Measurements from ENCODE around the gene RAD9A. TPM values are rescaled to one million over a fixed set of nuclear protein-coding genes. Genes with fewer than 3 reads are reported as not detected.

The RAD9A gene
- total and polyA plus RNA-seq, 9 of the 15 experiments (the other 6 are each of a cell fraction or from before 2014, with no cell fraction given), result 1.4 to 41.2 (median 16.1) TPM

DNA sequence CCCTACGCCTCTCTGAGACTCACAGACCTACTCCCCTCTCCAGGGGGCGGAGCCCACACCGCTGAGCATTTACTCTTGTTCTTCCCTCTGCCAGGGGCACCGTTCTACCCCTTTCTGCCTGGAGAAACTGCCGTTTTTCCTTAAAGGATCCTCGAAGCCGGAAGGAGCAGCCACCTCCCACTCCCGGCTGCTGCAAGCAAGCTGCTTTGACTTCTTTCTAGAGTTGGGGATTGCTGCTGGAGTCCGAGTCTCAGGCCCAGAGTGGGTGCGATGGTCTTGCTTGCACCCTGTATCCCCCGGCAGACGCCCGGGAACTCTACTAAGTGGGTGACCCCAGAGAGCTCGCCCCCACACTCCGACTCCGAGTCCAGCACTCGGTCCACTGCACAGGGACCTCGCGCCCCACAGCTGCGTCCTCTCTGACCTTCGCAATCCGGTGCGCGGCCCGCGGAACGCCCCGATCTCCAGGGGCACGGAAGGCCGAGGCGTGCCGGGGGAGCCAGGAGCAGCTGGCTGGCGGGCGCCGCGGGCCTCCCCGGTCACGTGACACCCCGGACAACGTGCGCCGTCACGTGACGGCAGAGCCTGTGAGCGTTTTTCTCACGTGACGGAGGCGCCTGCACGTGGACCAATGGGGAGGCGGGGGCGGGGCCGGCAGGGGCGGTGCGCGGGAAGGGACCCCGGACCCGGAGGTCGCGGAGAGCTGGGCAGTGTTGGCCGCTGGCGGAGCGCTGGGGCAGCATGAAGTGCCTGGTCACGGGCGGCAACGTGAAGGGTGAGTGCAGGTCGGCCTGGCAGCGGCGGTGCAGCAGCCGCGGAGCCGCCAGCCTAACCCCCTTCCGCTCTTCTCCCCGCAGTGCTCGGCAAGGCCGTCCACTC lies at the start of gene RAD9A (continued):
- TF ChIP-seq, protein P1, sequence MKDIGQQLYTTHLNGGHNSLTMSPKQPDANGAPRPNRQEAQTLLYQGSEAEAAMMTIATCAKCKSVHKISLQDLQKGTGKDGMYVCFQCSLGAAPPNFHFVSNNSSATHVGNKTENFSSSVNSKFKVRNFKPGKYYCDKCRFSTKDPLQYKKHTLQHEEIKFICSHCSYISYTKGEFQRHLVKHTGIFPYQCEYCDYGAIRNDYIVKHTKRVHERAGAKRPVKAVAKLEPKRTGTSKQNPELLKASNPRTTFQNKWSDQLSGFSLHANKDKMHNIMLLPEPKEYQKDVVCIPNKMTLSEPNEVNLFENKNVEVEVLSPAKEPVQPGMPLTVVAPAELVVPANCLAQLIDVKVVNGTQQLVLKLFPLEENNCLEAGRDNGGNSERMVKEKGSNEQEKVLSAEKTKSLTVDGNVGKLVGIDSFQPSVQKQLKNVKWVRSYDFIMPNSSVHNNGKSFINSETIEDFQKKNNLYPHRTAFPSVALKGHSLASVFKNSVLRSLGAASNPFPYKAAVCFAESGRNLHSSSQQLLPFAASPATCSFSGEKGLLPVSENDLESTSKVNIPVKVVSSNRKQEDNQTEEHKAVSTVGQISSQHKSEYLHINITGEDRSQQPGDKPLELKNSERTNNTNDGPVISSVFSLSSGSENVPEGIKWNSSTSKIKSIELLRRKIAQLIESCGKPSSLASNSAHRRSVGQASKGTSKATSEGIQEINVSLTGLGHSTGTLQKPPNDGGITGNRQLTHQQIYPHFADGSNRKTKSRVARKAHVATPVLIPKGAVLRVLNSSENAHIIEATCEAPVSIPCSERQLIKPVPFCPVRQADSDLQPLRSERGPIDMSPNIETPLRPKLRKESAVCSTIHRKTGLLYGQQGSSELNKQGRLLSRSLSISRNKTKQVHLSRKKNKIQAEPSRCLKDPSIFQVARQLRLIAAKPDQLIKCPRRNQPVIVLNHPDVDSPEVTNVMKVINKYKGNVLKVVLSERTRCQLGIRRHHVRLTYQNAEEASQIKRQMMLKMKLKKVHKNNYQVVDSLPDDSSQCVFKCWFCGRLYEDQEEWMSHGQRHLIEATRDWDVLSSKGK (CRISPR knock-in tag; IDR thresholded peaks at IDR 0.05), result no peak
- TF ChIP-seq ZNF717 (CRISPR knock-in tag; IDR thresholded peaks at IDR 0.05) (no peak), TARDBP (IDR thresholded peaks at IDR 0.05) (peak; percentile 50; the same call in 1 of the 2 replicates), ETS2 (tag; IDR thresholded peaks at IDR 0.05; ENCODE audit: borderline replicate concordance, poor library complexity, severe bottlenecking) (no peak), TBP (optimal IDR thresholded peaks at IDR 0.05; ENCODE audit: low read depth, low read length) (peak; percentile 34), BCL6 (CRISPR knock-in tag; IDR thresholded peaks at IDR 0.05) (no peak), ZNF431 (CRISPR knock-in tag; IDR thresholded peaks at IDR 0.05) (peak; percentile 80), JUND (IDR thresholded peaks at IDR 0.05; ENCODE audit: borderline replicate concordance, low read depth, low read length) (no peak; the same call in 1 of the 2 replicates), JUND (tag; IDR thresholded peaks at IDR 0.05; ENCODE audit: borderline replicate concordance, low read depth, low read length) (no peak; the same call in 2 of the 3 replicates), SIN3A (IDR thresholded peaks at IDR 0.05; ENCODE audit: borderline replicate concordance in 2 of 2, control insufficient read depth in 1 of 2, low read depth in 2 of 2, low read length in 2 of 2) (peak; percentile 94 to 98; a peak in 3 of 4 replicates), ZNF12 (CRISPR knock-in tag; IDR thresholded peaks at IDR 0.05) (no peak), NEUROD1 (IDR thresholded peaks at IDR 0.05; ENCODE audit: borderline replicate concordance, low read depth, low read length, partially characterized antibody) (peak; percentile 60)
- TF ChIP-seq, protein P2, sequence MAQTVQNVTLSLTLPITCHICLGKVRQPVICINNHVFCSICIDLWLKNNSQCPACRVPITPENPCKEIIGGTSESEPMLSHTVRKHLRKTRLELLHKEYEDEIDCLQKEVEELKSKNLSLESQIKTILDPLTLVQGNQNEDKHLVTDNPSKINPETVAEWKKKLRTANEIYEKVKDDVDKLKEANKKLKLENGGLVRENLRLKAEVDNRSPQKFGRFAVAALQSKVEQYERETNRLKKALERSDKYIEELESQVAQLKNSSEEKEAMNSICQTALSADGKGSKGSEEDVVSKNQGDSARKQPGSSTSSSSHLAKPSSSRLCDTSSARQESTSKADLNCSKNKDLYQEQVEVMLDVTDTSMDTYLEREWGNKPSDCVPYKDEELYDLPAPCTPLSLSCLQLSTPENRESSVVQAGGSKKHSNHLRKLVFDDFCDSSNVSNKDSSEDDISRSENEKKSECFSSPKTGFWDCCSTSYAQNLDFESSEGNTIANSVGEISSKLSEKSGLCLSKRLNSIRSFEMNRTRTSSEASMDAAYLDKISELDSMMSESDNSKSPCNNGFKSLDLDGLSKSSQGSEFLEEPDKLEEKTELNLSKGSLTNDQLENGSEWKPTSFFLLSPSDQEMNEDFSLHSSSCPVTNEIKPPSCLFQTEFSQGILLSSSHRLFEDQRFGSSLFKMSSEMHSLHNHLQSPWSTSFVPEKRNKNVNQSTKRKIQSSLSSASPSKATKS (CRISPR knock-in tag; IDR thresholded peaks at IDR 0.05), result no peak
- TF ChIP-seq, protein P3, sequence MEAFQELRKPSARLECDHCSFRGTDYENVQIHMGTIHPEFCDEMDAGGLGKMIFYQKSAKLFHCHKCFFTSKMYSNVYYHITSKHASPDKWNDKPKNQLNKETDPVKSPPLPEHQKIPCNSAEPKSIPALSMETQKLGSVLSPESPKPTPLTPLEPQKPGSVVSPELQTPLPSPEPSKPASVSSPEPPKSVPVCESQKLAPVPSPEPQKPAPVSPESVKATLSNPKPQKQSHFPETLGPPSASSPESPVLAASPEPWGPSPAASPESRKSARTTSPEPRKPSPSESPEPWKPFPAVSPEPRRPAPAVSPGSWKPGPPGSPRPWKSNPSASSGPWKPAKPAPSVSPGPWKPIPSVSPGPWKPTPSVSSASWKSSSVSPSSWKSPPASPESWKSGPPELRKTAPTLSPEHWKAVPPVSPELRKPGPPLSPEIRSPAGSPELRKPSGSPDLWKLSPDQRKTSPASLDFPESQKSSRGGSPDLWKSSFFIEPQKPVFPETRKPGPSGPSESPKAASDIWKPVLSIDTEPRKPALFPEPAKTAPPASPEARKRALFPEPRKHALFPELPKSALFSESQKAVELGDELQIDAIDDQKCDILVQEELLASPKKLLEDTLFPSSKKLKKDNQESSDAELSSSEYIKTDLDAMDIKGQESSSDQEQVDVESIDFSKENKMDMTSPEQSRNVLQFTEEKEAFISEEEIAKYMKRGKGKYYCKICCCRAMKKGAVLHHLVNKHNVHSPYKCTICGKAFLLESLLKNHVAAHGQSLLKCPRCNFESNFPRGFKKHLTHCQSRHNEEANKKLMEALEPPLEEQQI (IDR thresholded peaks at IDR 0.05), result no peak
